K562 (cell line): ENCODE data around the gene PTRHD1.

ENCODE experiments used
- BDP1 ChIP-seq: IDR thresholded peaks from 3 replicates; pipeline ENCODE4 v1.6.1; 2011; ENCODE audit not compliant: insufficient read length, insufficient read depth
- FOXA1 ChIP-seq: fragments of 450-650 bp; IDR thresholded peaks from 2 replicates; pipeline ENCODE4 v1.6.1; 2016; ENCODE audit warnings: mild to moderate bottlenecking, borderline replicate concordance
- GTF2F1 ChIP-seq: IDR thresholded peaks from 2 replicates; pipeline ENCODE4 v1.6.1; 2011; ENCODE audit warnings: low read depth, low read length, improper control_type of control experiment
- JUN ChIP-seq, 2 experiments: sonication (generic) in 1 of 2; formaldehyde crosslinking in 1 of 2; IDR thresholded peaks; 2 replicates each; pipeline versions ENCODE4 v1.6.1 to v1.8.0; 2012 to 2022; ENCODE audit warnings: borderline replicate concordance in 2 of 2, mild to moderate bottlenecking in 2 of 2, improper control_type of control experiment in 1 of 2, low read depth in 1 of 2, low read length in 1 of 2, missing genetic modification reagents in 1 of 2
- PCBP2 ChIP-seq: fragments of 200-400 bp; formaldehyde crosslinking; IDR thresholded peaks from 2 replicates; pipeline ENCODE4 v1.6.1; 2018; ENCODE audit warnings: low read length, low read depth, mild to moderate bottlenecking, moderate library complexity; ENCODE audit not compliant: poor library complexity, severe bottlenecking
- POLR2A ChIP-seq: fragments of 450-650 bp; conservative IDR thresholded peaks from 2 replicates; pipeline ENCODE4 v1.6.1; 2016
- TAF15 ChIP-seq: fragments of 200-400 bp; formaldehyde crosslinking; IDR thresholded peaks from 2 replicates; pipeline ENCODE4 v1.6.1; 2017; ENCODE audit warnings: mild to moderate bottlenecking, low read depth, low read length, moderate library complexity
- ZNF431 ChIP-seq: sonication (generic); formaldehyde crosslinking; IDR thresholded peaks from 2 replicates; pipeline ENCODE4 v1.8.0; 2022; ENCODE audit warnings: mild to moderate bottlenecking, missing genetic modification reagents
- ZNF696 ChIP-seq: fragments of 250-450 bp; sonication (Bioruptor Pico); conservative IDR thresholded peaks from 2 replicates; pipeline ENCODE4 v1.4.0; 2020; ENCODE audit warnings: mild to moderate bottlenecking, moderate library complexity
- TF ChIP-seq, protein P1 (sequence below): sonication (generic); IDR thresholded peaks from 2 replicates; pipeline ENCODE4 v1.6.1; 2016
- TF ChIP-seq, protein P2 (sequence below), 3 experiments: IDR thresholded peaks in 2 of 3; conservative IDR thresholded peaks in 1 of 3; 2 replicates each; pipeline ENCODE4 v1.5.1; 2011 to 2012; ENCODE audit warnings: low read length in 3 of 3, mild to moderate bottlenecking in 3 of 3, control low read depth in 2 of 3, improper control_type of control experiment in 1 of 3, inconsistent platforms in 1 of 3, low read depth in 1 of 3, mixed read lengths in 1 of 3, moderate library complexity in 1 of 3; ENCODE audit not compliant: insufficient read depth in 2 of 3
- TF ChIP-seq, protein P3 (sequence below), 2 experiments: IDR thresholded peaks; 2 replicates each; pipeline ENCODE4 v1.6.1; 2012; ENCODE audit warnings: improper control_type of control experiment in 2 of 2, low read depth in 2 of 2, low read length in 2 of 2, borderline replicate concordance in 1 of 2
- TF ChIP-seq, protein P4 (sequence below): fragments of 450-650 bp; IDR thresholded peaks from 2 replicates; pipeline ENCODE4 v1.6.1; 2016

DNA sequence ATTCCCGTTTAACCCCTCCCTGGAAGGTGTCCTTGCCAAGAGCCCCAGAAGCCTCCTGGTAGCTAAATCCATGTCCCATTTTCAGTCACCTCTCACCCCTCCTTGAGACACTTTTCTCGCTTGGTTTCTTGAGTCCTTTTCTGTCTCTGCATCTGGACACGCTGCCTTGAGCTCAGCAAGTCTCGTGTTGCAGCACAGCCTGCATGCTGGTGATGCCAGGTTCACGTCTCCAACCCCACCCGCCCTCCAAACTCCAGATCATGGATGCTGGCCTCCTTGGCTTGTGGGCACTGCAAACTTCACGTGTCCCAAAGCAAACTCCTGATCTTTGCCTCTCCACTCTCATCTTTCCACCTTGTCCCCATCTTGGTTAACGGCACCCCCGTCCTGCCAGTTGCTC is 39.3 kb upstream of the PTRHD1 start:
- no peak for TF ChIP-seq ZNF696 (CRISPR knock-in tag)
- TF ChIP-seq, protein P1, sequence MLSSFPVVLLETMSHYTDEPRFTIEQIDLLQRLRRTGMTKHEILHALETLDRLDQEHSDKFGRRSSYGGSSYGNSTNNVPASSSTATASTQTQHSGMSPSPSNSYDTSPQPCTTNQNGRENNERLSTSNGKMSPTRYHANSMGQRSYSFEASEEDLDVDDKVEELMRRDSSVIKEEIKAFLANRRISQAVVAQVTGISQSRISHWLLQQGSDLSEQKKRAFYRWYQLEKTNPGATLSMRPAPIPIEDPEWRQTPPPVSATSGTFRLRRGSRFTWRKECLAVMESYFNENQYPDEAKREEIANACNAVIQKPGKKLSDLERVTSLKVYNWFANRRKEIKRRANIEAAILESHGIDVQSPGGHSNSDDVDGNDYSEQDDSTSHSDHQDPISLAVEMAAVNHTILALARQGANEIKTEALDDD: no peak
- TF ChIP-seq, protein P2, sequence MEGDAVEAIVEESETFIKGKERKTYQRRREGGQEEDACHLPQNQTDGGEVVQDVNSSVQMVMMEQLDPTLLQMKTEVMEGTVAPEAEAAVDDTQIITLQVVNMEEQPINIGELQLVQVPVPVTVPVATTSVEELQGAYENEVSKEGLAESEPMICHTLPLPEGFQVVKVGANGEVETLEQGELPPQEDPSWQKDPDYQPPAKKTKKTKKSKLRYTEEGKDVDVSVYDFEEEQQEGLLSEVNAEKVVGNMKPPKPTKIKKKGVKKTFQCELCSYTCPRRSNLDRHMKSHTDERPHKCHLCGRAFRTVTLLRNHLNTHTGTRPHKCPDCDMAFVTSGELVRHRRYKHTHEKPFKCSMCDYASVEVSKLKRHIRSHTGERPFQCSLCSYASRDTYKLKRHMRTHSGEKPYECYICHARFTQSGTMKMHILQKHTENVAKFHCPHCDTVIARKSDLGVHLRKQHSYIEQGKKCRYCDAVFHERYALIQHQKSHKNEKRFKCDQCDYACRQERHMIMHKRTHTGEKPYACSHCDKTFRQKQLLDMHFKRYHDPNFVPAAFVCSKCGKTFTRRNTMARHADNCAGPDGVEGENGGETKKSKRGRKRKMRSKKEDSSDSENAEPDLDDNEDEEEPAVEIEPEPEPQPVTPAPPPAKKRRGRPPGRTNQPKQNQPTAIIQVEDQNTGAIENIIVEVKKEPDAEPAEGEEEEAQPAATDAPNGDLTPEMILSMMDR (IDR thresholded peaks at IDR 0.05 in 2 of 3, conservative IDR thresholded peaks at IDR 0.05 in 1 of 3; ENCODE audit: insufficient read depth in 2 of 3, low read depth in 1 of 3, low read length in 3 of 3): no peak
- no peak for TF ChIP-seq POLR2A
- no peak for TF ChIP-seq BDP1
- TF ChIP-seq TAF15: no peak
- no peak for TF ChIP-seq ZNF431 (CRISPR knock-in tag)
- TF ChIP-seq, protein P3, sequence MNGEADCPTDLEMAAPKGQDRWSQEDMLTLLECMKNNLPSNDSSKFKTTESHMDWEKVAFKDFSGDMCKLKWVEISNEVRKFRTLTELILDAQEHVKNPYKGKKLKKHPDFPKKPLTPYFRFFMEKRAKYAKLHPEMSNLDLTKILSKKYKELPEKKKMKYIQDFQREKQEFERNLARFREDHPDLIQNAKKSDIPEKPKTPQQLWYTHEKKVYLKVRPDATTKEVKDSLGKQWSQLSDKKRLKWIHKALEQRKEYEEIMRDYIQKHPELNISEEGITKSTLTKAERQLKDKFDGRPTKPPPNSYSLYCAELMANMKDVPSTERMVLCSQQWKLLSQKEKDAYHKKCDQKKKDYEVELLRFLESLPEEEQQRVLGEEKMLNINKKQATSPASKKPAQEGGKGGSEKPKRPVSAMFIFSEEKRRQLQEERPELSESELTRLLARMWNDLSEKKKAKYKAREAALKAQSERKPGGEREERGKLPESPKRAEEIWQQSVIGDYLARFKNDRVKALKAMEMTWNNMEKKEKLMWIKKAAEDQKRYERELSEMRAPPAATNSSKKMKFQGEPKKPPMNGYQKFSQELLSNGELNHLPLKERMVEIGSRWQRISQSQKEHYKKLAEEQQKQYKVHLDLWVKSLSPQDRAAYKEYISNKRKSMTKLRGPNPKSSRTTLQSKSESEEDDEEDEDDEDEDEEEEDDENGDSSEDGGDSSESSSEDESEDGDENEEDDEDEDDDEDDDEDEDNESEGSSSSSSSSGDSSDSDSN (IDR thresholded peaks at IDR 0.05; ENCODE audit: borderline replicate concordance in 1 of 2, low read depth in 2 of 2, low read length in 2 of 2): no peak
- no peak for TF ChIP-seq FOXA1
- TF ChIP-seq GTF2F1: no peak
- TF ChIP-seq, protein P4, sequence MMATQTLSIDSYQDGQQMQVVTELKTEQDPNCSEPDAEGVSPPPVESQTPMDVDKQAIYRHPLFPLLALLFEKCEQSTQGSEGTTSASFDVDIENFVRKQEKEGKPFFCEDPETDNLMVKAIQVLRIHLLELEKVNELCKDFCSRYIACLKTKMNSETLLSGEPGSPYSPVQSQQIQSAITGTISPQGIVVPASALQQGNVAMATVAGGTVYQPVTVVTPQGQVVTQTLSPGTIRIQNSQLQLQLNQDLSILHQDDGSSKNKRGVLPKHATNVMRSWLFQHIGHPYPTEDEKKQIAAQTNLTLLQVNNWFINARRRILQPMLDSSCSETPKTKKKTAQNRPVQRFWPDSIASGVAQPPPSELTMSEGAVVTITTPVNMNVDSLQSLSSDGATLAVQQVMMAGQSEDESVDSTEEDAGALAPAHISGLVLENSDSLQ: no peak
- no peak for TF ChIP-seq JUN (IDR thresholded peaks at IDR 0.05; ENCODE audit: borderline replicate concordance, low read depth, low read length)
- no peak for TF ChIP-seq JUN (CRISPR knock-in tag; IDR thresholded peaks at IDR 0.05; ENCODE audit: borderline replicate concordance)
- no peak for TF ChIP-seq PCBP2
